Left lung (tissue), 10 donors: ENCODE results near the gene FAM89B. TPM values are rescaled to one million over a fixed set of nuclear protein-coding genes. Genes with fewer than 3 reads are reported as not detected.
A peak's percentile ranks its signal among the peaks of the same experiment; 100 is the strongest.

Experiments
- ATAC-seq: fragments of 200-7000 bp; cut with Tn5 transposase; one replicate; pipeline ENCODE4 v1.9.1; 2020; ENCODE audit warnings: moderate library complexity
- DNase-seq, 4 donors: peaks; one replicate each; pipeline ENCODE4 v3.0.0-alpha.2; 2013 to 2020
- H3K27ac ChIP-seq, 2 donors: fragments of 200-600 bp; sonication (generic) in 1 of 2; one replicate each; pipeline versions ENCODE4 v1.5.0 to v1.8.0; 2020 to 2021
- H3K27me3 ChIP-seq, 2 donors: fragments of 200-600 bp; sonication (generic) in 1 of 2; one replicate each; pipeline versions ENCODE4 v1.5.0 to v1.8.0; 2020 to 2021
- H3K36me3 ChIP-seq, 2 donors: fragments of 200-600 bp; sonication (generic) in 1 of 2; one replicate each; pipeline versions ENCODE4 v1.5.0 to v1.8.0; 2020 to 2021
- H3K4me1 ChIP-seq, 2 donors: fragments of 200-600 bp; one replicate each; pipeline ENCODE4 v1.8.0; 2021
- H3K4me3 ChIP-seq, 2 donors: fragments of 200-600 bp; sonication (generic) in 1 of 2; one replicate each; pipeline versions ENCODE4 v1.5.0 to v1.8.0; 2020 to 2021; ENCODE audit warnings: mild to moderate bottlenecking in 1 of 2
- H3K9me3 ChIP-seq, 2 donors: fragments of 200-600 bp; sonication (generic) in 1 of 2; one replicate each; pipeline versions ENCODE4 v1.5.0 to v1.8.0; 2020 to 2021
- intact Hi-C, 2 donors: fragments of 100-400 bp; cut with DNase I; formaldehyde crosslinking; loops; one replicate each; pipeline versions ENCODE4 v1.11.2 to v1.14.2; 2022
- polyA plus RNA-seq, 6 donors: library from polyadenylated mRNA; unstranded; fragments of 120-200 nt; gene quantifications; one replicate each; pipeline ENCODE4 v1.2.1, GENCODE V29; 2013; ENCODE audit not compliant: insufficient read length in 6 of 6
- total RNA-seq, 2 donors: library from RNA; stranded (reverse); fragmentation: NEBNext Ultra II Directional; extraction: Animal tissue kit (Norgen Biotek cat#: 25700); gene quantifications; one replicate each; pipeline ENCODE4 v1.2.1, GENCODE V29; 2021
- TF ChIP-seq, protein P1 (sequence below), 2 donors: fragments of 200-600 bp; sonication (generic) in 1 of 2; IDR thresholded peaks; one replicate each; pipeline versions ENCODE4 v1.5.0 to v1.8.0; 2021; ENCODE audit warnings: antibody characterized with exemption in 2 of 2
- donor health status: DM: no; HTN: yes; CAD: no.
- donor health status: DM: no; HTN: no; CAD: no.

FAM89B gene
- total and polyA plus RNA-seq, 8 donors, result 20.7 to 57.5 (median 34.9) TPM

DNA sequence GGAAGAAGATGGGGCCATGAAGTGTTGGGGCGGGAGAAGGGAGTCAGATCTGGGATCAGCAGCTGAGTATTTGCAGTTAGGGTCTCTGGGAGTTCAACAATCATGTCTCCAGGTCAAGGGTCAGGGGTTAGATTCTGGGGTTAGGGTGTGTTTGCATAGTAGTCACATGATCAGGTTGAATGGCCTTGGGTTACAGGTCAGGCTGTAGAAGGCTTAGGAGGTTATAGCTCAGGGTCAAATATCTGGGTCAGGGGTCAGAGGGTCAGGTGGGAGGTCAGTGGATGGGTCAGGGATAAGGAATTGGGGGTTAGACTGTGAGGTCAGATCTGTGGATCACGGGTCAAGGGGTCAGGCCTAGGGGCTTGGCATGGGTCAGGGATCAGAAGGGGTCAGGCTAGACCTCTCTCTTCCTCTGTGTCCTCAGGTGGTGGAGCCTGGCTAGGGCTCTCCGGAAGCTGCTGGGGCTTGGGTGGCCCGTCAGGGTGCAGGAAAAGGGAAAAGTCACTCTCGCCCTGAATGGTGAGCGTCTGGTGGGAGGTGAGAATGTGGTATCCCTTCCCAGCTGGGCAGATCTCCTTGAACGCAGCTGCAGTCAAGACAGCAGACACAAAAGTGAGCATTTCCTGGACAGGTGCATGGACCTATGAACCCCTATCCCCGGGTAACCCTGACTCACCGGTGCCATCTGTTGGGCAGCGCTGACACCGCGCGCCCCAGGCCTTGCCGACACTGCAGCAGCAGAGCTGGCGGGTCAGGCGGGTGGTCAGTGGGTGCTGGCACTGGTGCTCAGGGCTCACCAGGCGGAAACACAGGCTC, 20.6 kb upstream of the FAM89B start:
- peak in 1 of 4 donors; percentile 94 for DNase-seq
- TF ChIP-seq, protein P1, sequence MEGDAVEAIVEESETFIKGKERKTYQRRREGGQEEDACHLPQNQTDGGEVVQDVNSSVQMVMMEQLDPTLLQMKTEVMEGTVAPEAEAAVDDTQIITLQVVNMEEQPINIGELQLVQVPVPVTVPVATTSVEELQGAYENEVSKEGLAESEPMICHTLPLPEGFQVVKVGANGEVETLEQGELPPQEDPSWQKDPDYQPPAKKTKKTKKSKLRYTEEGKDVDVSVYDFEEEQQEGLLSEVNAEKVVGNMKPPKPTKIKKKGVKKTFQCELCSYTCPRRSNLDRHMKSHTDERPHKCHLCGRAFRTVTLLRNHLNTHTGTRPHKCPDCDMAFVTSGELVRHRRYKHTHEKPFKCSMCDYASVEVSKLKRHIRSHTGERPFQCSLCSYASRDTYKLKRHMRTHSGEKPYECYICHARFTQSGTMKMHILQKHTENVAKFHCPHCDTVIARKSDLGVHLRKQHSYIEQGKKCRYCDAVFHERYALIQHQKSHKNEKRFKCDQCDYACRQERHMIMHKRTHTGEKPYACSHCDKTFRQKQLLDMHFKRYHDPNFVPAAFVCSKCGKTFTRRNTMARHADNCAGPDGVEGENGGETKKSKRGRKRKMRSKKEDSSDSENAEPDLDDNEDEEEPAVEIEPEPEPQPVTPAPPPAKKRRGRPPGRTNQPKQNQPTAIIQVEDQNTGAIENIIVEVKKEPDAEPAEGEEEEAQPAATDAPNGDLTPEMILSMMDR (IDR thresholded peaks at IDR 0.05), result peak; percentile 29 to 70
- peak; percentile 75 for ATAC-seq
- Histone ChIP-seq H3K27me3 (no peaks in the 10 kb centered on the region), H3K4me3 (no peak overlapping the region), H3K4me1 (peaks cover 11 to 61% of the 10 kb centered on the region in 2 donors), H3K9me3 (no peaks in the 10 kb centered on the region), H3K27ac (no peak overlapping the region), H3K36me3 (no peaks in the 10 kb centered on the region)
- intact Hi-C loops, result no loop called here

GRCh38 chr11:65552388-65552951, 19.9 kb upstream of the FAM89B start:
- peaks cover 0 to 4% of the 10 kb centered on the region in 2 donors for H3K27me3 ChIP-seq
- H3K4me1 ChIP-seq, result peaks cover 11 to 62% of the 10 kb centered on the region in 2 donors
- no peak for ATAC-seq
- TF ChIP-seq, protein P1 (IDR thresholded peaks at IDR 0.05), result no peak
- DNase-seq, result no peak
- no peaks in the 10 kb centered on the region for H3K36me3 ChIP-seq
- H3K9me3 ChIP-seq, result no peaks in the 10 kb centered on the region
- H3K4me3 ChIP-seq, result no peak overlapping the region
- intact Hi-C loops, result no loop called here
- no peak overlapping the region for H3K27ac ChIP-seq

- TF ChIP-seq, protein P1 (IDR thresholded peaks at IDR 0.05), result no peak
Observed at GRCh38 chr11:65553301-65554001, 18.9 kb upstream of the FAM89B start.

DNA sequence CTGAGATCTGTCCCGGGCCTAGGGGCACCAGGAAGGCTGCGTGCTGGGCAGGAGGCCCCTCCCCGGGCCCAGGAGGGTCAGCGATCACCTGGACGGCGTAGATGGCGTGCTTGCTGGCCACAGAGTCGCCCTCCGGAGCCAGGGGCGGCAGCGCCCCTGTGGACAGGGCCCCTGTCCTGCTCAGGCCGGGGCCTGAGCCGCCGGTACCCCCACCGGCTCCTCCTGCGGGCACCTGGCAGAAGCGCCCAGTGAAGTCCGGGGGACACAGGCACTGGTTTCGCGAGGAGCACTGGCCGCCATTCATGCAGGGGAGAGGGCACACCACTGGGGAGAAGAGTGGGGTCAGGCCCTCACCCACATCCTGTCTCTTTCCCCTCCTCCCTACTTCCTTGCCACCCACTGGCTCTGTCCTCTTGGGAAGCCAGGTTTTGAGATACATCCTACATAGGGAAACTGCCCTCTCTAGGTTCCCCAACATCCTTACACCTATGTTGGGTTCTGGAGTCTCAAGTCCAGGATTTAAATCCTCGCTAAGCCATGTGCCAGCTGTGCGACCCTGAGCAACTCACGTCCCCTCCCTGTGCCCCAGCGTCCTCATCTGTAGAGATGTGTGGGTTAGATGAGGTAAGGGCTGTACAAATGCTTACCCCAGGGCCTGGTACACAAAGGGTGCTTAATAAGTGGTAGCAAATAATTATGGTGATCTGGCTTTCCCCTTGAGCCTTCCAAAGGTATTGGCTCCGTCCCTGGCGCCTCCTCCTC, 18.1 kb upstream of the FAM89B start:
- no peak overlapping the region for H3K4me3 ChIP-seq
- H3K4me1 ChIP-seq, result peaks cover 19 to 79% of the 10 kb centered on the region in 2 donors
- no peak for ATAC-seq
- TF ChIP-seq, protein P1 (IDR thresholded peaks at IDR 0.05), result no peak
- H3K9me3 ChIP-seq, result no peaks in the 10 kb centered on the region
- DNase-seq, result peak in 1 of 4 donors; percentile 74
- H3K27me3 ChIP-seq, result peaks cover 0 to 22% of the 10 kb centered on the region in 2 donors
- H3K27ac ChIP-seq, result no peak overlapping the region
- H3K36me3 ChIP-seq, result no peaks in the 10 kb centered on the region
- intact Hi-C loops, result no loop called here

More at GRCh38 chr11:65553301-65554001, 18.9 kb upstream of the FAM89B start:
- Histone ChIP-seq H3K9me3 (no peaks in the 10 kb centered on the region), H3K4me1 (peaks cover 11 to 71% of the 10 kb centered on the region in 2 donors), H3K4me3 (no peak overlapping the region), H3K27ac (no peak overlapping the region), H3K27me3 (peaks cover 0 to 14% of the 10 kb centered on the region in 2 donors), H3K36me3 (no peaks in the 10 kb centered on the region)
- intact Hi-C loops, result no loop called here
- peak in 1 of 4 donors; percentile 72 for DNase-seq
- ATAC-seq, result no peak
